H9 (cell line): Measurements from ENCODE around the gene DPH5. TPM values are rescaled to one million over a fixed set of nuclear protein-coding genes. Genes with fewer than 3 reads are reported as not detected.

ENCODE experiments used
- DNase-seq: peaks from one replicate; pipeline ENCODE4 v3.0.0-alpha.2; 2017
- H2AFZ ChIP-seq: one replicate; pipeline ENCODE4 v1.6.1; 2013; ENCODE audit warnings: mild to moderate bottlenecking, low read length, control low read depth, moderate library complexity
- H2AK5ac ChIP-seq: 2 replicates; pipeline ENCODE4 v1.6.1; 2013; ENCODE audit warnings: low read length, control low read depth, mixed read lengths; ENCODE audit not compliant: insufficient read length
- H2BK120ac ChIP-seq: one replicate; pipeline ENCODE4 v1.6.1; 2013; ENCODE audit warnings: low read depth, mild to moderate bottlenecking, low read length, control low read depth, inconsistent platforms; ENCODE audit not compliant: poor library complexity, severe bottlenecking
- H2BK12ac ChIP-seq: 2 replicates; pipeline ENCODE4 v1.6.1; 2013; ENCODE audit warnings: low read length, control low read depth, mixed read lengths, low read depth; ENCODE audit not compliant: insufficient read length
- H2BK15ac ChIP-seq: 2 replicates; pipeline ENCODE4 v1.6.1; 2013; ENCODE audit warnings: low read depth, low read length, control low read depth
- H2BK20ac ChIP-seq: one replicate; pipeline ENCODE4 v1.6.1; 2013; ENCODE audit warnings: low read depth, mild to moderate bottlenecking, low read length, control low read depth, inconsistent platforms; ENCODE audit not compliant: poor library complexity, severe bottlenecking
- H2BK5ac ChIP-seq: 2 replicates; pipeline ENCODE4 v1.6.1; 2013; ENCODE audit warnings: low read length, control low read depth, mixed read lengths; ENCODE audit not compliant: insufficient read length
- H3K14ac ChIP-seq: 2 replicates; pipeline ENCODE4 v1.6.1; 2013; ENCODE audit warnings: low read length, control low read depth; ENCODE audit not compliant: insufficient read depth
- H3K18ac ChIP-seq: 2 replicates; pipeline ENCODE4 v1.6.1; 2013; ENCODE audit warnings: low read depth, mild to moderate bottlenecking, mixed read lengths, low read length, control low read depth; ENCODE audit not compliant: insufficient read length
- H3K23ac ChIP-seq: 2 replicates; pipeline ENCODE4 v1.6.1; 2013; ENCODE audit warnings: low read length, control low read depth, mixed read lengths, low read depth; ENCODE audit not compliant: insufficient read length
- H3K23me2 ChIP-seq: 2 replicates; pipeline ENCODE4 v1.6.1; 2013; ENCODE audit warnings: low read depth, mild to moderate bottlenecking, mixed read lengths, low read length, control low read depth; ENCODE audit not compliant: insufficient read length, poor library complexity, severe bottlenecking
- H3K27ac ChIP-seq: 2 replicates; pipeline ENCODE4 v1.5.1; 2013; ENCODE audit warnings: low read length, control low read depth, mixed read lengths, low read depth; ENCODE audit not compliant: insufficient read length
- H3K27me3 ChIP-seq: 2 replicates; pipeline ENCODE4 v1.6.1; 2013; ENCODE audit warnings: low read length, control low read depth, inconsistent platforms; ENCODE audit not compliant: insufficient read depth
- H3K4ac ChIP-seq: 2 replicates; pipeline ENCODE4 v1.6.1; 2013; ENCODE audit warnings: low read depth, mild to moderate bottlenecking, control low read depth, inconsistent platforms, low read length, moderate library complexity
- H3K4me1 ChIP-seq: 2 replicates; pipeline ENCODE4 v1.6.1; 2013; ENCODE audit warnings: low read length, control low read depth, inconsistent platforms; ENCODE audit not compliant: insufficient read depth
- H3K4me2 ChIP-seq: 2 replicates; pipeline ENCODE4 v1.6.1; 2013; ENCODE audit warnings: low read length, control low read depth, mixed read lengths; ENCODE audit not compliant: insufficient read length, insufficient read depth
- H3K56ac ChIP-seq: 2 replicates; pipeline ENCODE4 v1.6.1; 2013; ENCODE audit warnings: low read depth, mild to moderate bottlenecking, mixed read lengths, low read length, control low read depth; ENCODE audit not compliant: insufficient read length
- H3K79me1 ChIP-seq: 2 replicates; pipeline ENCODE4 v1.6.1; 2013; ENCODE audit warnings: low read depth, mild to moderate bottlenecking, moderate library complexity, low read length, control low read depth, inconsistent platforms; ENCODE audit not compliant: insufficient read depth, poor library complexity, severe bottlenecking
- H3K79me2 ChIP-seq: 2 replicates; pipeline ENCODE4 v1.6.1; 2013; ENCODE audit warnings: low read length, control low read depth, inconsistent platforms; ENCODE audit not compliant: insufficient read depth
- H3K9ac ChIP-seq: 2 replicates; pipeline ENCODE4 v1.6.1; 2013; ENCODE audit warnings: low read length, control low read depth, mixed read lengths; ENCODE audit not compliant: insufficient read length; ENCODE audit errors: extremely low read depth
- H3K9me3 ChIP-seq: one replicate; pipeline ENCODE4 v1.6.1; 2013; ENCODE audit warnings: low read depth, low read length, inconsistent platforms; ENCODE audit not compliant: control insufficient read depth
- H3T11ph ChIP-seq: one replicate; pipeline ENCODE4 v1.6.1; 2013; ENCODE audit warnings: mild to moderate bottlenecking, low read length, control low read depth, inconsistent platforms
- H4K20me1 ChIP-seq: one replicate; pipeline ENCODE4 v1.6.1; 2013; ENCODE audit not compliant: control insufficient read depth, insufficient read length, insufficient read depth
- H4K5ac ChIP-seq: 2 replicates; pipeline ENCODE4 v1.6.1; 2013; ENCODE audit warnings: low read depth, mild to moderate bottlenecking, mixed read lengths, low read length, control low read depth; ENCODE audit not compliant: insufficient read length
- H4K8ac ChIP-seq: replicated peaks from 2 replicates; pipeline ENCODE4 v1.6.1; 2013; ENCODE audit warnings: low read length, control low read depth, mixed read lengths, low read depth; ENCODE audit not compliant: insufficient read length
- H4K91ac ChIP-seq: 2 replicates; pipeline ENCODE4 v1.6.1; 2013; ENCODE audit warnings: low read depth, mild to moderate bottlenecking, moderate library complexity, mixed read lengths, low read length, control low read depth; ENCODE audit not compliant: insufficient read length
- H3K27ac Mint-ChIP-seq, 3 experiments: 2 replicates in 2 of 3; 3 replicates in 1 of 3; pipeline ENCODE4 v1.8.0; 2020 to 2021; ENCODE audit warnings: mixed read lengths in 3 of 3, mild to moderate bottlenecking in 1 of 3, moderate library complexity in 1 of 3
- H3K27me3 Mint-ChIP-seq: 2 replicates; pipeline ENCODE4 v1.8.0; 2021; ENCODE audit warnings: low read depth, mild to moderate bottlenecking, moderate library complexity, mixed read lengths
- H3K36me3 Mint-ChIP-seq, 3 experiments: 2 replicates in 2 of 3; 3 replicates in 1 of 3; pipeline ENCODE4 v1.8.0; 2020 to 2021; ENCODE audit warnings: low read depth in 3 of 3, mixed read lengths in 3 of 3; ENCODE audit not compliant: insufficient read depth in 1 of 3
- H3K4me1 Mint-ChIP-seq, 2 experiments: 2 replicates each; pipeline ENCODE4 v1.8.0; 2020; ENCODE audit warnings: mixed read lengths in 2 of 2
- H3K4me3 Mint-ChIP-seq, 2 experiments: 2 replicates in 1 of 2; 3 replicates in 1 of 2; pipeline ENCODE4 v1.8.0; 2020 to 2021; ENCODE audit warnings: mild to moderate bottlenecking in 2 of 2, mixed read lengths in 2 of 2, moderate library complexity in 1 of 2
- H3K9me3 Mint-ChIP-seq, 2 experiments: 2 replicates in 1 of 2; 3 replicates in 1 of 2; pipeline ENCODE4 v1.8.0; 2020; ENCODE audit warnings: mild to moderate bottlenecking in 2 of 2, mixed read lengths in 2 of 2, moderate library complexity in 1 of 2
- CTCF ChIP-seq: fragments of 200-600 bp; sonication (generic); conservative IDR thresholded peaks from 3 replicates; pipeline ENCODE4 v1.8.0; 2021; ENCODE audit warnings: antibody characterized with exemption, mild to moderate bottlenecking
- WGBS: extraction: QIAGEN DNeasy Blood & Tissue Kit; methylation state at CpG from one replicate; pipeline ENCODE4 v1.1.7; 2013; ENCODE audit warnings: missing lambda C conversion rate, low lambda C conversion rate, mixed read lengths; ENCODE audit not compliant: insufficient read length; ENCODE audit errors: extremely low coverage; 5-methylcytosine and 5-hydroxymethylcytosine counted together
- total RNA-seq: library from RNA; stranded (reverse); gene quantifications from 2 replicates; pipeline ENCODE4 v1.2.1, GENCODE V29; 2021

DPH5 gene
- total RNA-seq, 1 experiment from 2014 or later: 49.4 TPM

GRCh38 chr1:101025283-101025656, 314 bp downstream of the DPH5 start:
- Histone ChIP-seq H2BK15ac (no peak overlapping the region), H3K9me3 (no peaks in the 10 kb centered on the region), H2AFZ (peak overlapping the region; percentile 35), H3K4ac (no peak overlapping the region), H2BK120ac (no peak overlapping the region), H2BK5ac (no peak overlapping the region), H2AK5ac (no peak overlapping the region), H3K9ac (peak overlapping the region; percentile 90), H3K27me3 (no peaks in the 10 kb centered on the region), H4K5ac (no peak overlapping the region), H4K20me1 (no peaks in the 10 kb centered on the region), H3K79me2 (peaks cover 4% of the 10 kb centered on the region; the same call in 1 of the 2 replicates), H3K56ac (no peak overlapping the region), H3K14ac (no peak overlapping the region), H3T11ph (no peak overlapping the region), H2BK20ac (no peak overlapping the region), H3K18ac (no peak overlapping the region), H3K79me1 (no peaks in the 10 kb centered on the region), H3K4me2 (peak overlapping the region; percentile 56), H4K8ac (no peak overlapping the region), H3K27ac (no peak overlapping the region), H2BK12ac (no peak overlapping the region), H3K23me2 (peaks cover 5% of the 10 kb centered on the region), H3K4me1 (no peaks in the 10 kb centered on the region), H4K91ac (no peak overlapping the region), H3K23ac (no peak overlapping the region)
- WGBS: no CpG with 5 or more reads among the region's 9 CpGs
- H3K36me3 Mint-ChIP-seq: peaks cover 8 to 31% (median 16%) of the 10 kb centered on the region in 3 experiments; a peak in 6 of 7 replicates
- no peaks in the 10 kb centered on the region for H3K9me3 Mint-ChIP-seq
- no peaks in the 10 kb centered on the region for H3K27me3 Mint-ChIP-seq
- peak overlapping the region; percentile 98 to 100 for H3K4me3 Mint-ChIP-seq
- H3K4me1 Mint-ChIP-seq: peaks cover 18 to 23% of the 10 kb centered on the region in 2 experiments
- TF ChIP-seq CTCF: no peak
- H3K27ac Mint-ChIP-seq: peak overlapping the region; percentile 61 to 99 (median 98); a peak in 6 of 7 replicates
- peak; percentile 27 for DNase-seq
